Hepatocyte (in vitro differentiated cells): ENCODE data around the gene SCRT2. TPM values are rescaled to one million over a fixed set of nuclear protein-coding genes. Genes with fewer than 3 reads are reported as not detected.

ENCODE experiments used
- DNase-seq: peaks from one replicate; pipeline ENCODE4 v3.0.0-alpha.2; 2016; ENCODE audit warnings: low spot score
- H2AFZ ChIP-seq: fragments of 200-600 bp; sonication (generic); 2 replicates; pipeline ENCODE4 v1.6.0; 2016; ENCODE audit warnings: antibody characterized with exemption, mild to moderate bottlenecking
- H3K27ac ChIP-seq: fragments of 200-600 bp; sonication (generic); 2 replicates; pipeline ENCODE4 v1.5.1; 2016; ENCODE audit warnings: mild to moderate bottlenecking
- H3K27me3 ChIP-seq: fragments of 200-600 bp; sonication (generic); 2 replicates; pipeline ENCODE4 v1.6.1; 2016
- H3K36me3 ChIP-seq: fragments of 200-600 bp; sonication (generic); replicated peaks from 2 replicates; pipeline ENCODE4 v1.5.1; 2016; ENCODE audit warnings: low read depth; ENCODE audit not compliant: insufficient read depth
- H3K4me1 ChIP-seq: fragments of 200-600 bp; sonication (generic); 2 replicates; pipeline ENCODE4 v1.5.1; 2016; ENCODE audit warnings: mild to moderate bottlenecking, moderate library complexity; ENCODE audit not compliant: insufficient read depth
- H3K4me2 ChIP-seq: fragments of 200-600 bp; sonication (generic); 2 replicates; pipeline ENCODE4 v1.6.0; 2016
- H3K4me3 ChIP-seq: fragments of 200-600 bp; sonication (generic); 2 replicates; pipeline ENCODE4 v1.5.1; 2016; ENCODE audit warnings: mild to moderate bottlenecking
- H3K79me2 ChIP-seq: fragments of 200-600 bp; sonication (generic); 2 replicates; pipeline ENCODE4 v1.6.0; 2017; ENCODE audit warnings: mild to moderate bottlenecking
- H3K9me2 ChIP-seq: fragments of 200-600 bp; sonication (generic); replicated peaks from 2 replicates; pipeline ENCODE4 v1.6.0; 2017; ENCODE audit warnings: mild to moderate bottlenecking; ENCODE audit not compliant: insufficient read depth
- H3K9me3 ChIP-seq: fragments of 200-600 bp; sonication (generic); 2 replicates; pipeline ENCODE4 v1.5.1; 2016; ENCODE audit warnings: low read depth, mild to moderate bottlenecking
- H4K20me1 ChIP-seq: fragments of 200-600 bp; sonication (generic); 2 replicates; pipeline ENCODE4 v1.6.0; 2016; ENCODE audit warnings: mild to moderate bottlenecking; ENCODE audit not compliant: insufficient read depth, poor library complexity, severe bottlenecking
- EZH2 ChIP-seq: fragments of 200-600 bp; sonication (generic); IDR thresholded peaks from 2 replicates; pipeline ENCODE4 v1.6.1; 2016; ENCODE audit warnings: antibody characterized with exemption, mild to moderate bottlenecking, borderline replicate concordance
- EZH2phosphoT487 ChIP-seq: fragments of 200-600 bp; sonication (generic); IDR thresholded peaks from one replicate; pipeline ENCODE4 v1.6.1; 2018; ENCODE audit warnings: antibody characterized with exemption, mild to moderate bottlenecking, low read depth, moderate library complexity; ENCODE audit not compliant: unreplicated experiment, severe bottlenecking
- WGBS: methylation state at CpG from one replicate; pipeline ENCODE4 v1.1.6; 2016; ENCODE audit warnings: low lambda C conversion rate; ENCODE audit errors: missing lambda C conversion rate; 5-methylcytosine and 5-hydroxymethylcytosine counted together
- polyA plus RNA-seq: library from polyadenylated mRNA; unstranded; fragments of >200 nt; fragmentation: Nextera tagmentation; extraction: Ambion mirVana; gene quantifications from 2 replicates; pipeline ENCODE4 v1.2.1, GENCODE V29; 2016
- total RNA-seq: library from RNA; depleted of rRNA; stranded (reverse); fragments of >200 nt; gene quantifications from 2 replicates; pipeline ENCODE4 v1.2.3, GENCODE V29; 2014
- TF ChIP-seq, protein P1 (sequence below): fragments of 200-600 bp; sonication (generic); IDR thresholded peaks from 2 replicates; pipeline ENCODE4 v1.5.1; 2016; ENCODE audit warnings: antibody characterized with exemption, mild to moderate bottlenecking; ENCODE audit not compliant: poor library complexity

The SCRT2 gene
- total and polyA plus RNA-seq, 2 experiments from 2014 or later = not detected

- Histone ChIP-seq H3K36me3 (no peaks in the 10 kb centered on the region), H3K79me2 (no peaks in the 10 kb centered on the region), H3K4me1 (no peaks in the 10 kb centered on the region), H3K9me3 (no peaks in the 10 kb centered on the region), H3K9me2 (no peaks in the 10 kb centered on the region), H3K4me2 (no peak overlapping the region), H3K4me3 (no peak overlapping the region), H2AFZ (no peak overlapping the region), H4K20me1 (no peaks in the 10 kb centered on the region), H3K27me3 (peaks cover 34% of the 10 kb centered on the region), H3K27ac (no peak overlapping the region)
- TF ChIP-seq EZH2 (no peak), EZH2phosphoT487 (no peak)
- TF ChIP-seq, protein P1, sequence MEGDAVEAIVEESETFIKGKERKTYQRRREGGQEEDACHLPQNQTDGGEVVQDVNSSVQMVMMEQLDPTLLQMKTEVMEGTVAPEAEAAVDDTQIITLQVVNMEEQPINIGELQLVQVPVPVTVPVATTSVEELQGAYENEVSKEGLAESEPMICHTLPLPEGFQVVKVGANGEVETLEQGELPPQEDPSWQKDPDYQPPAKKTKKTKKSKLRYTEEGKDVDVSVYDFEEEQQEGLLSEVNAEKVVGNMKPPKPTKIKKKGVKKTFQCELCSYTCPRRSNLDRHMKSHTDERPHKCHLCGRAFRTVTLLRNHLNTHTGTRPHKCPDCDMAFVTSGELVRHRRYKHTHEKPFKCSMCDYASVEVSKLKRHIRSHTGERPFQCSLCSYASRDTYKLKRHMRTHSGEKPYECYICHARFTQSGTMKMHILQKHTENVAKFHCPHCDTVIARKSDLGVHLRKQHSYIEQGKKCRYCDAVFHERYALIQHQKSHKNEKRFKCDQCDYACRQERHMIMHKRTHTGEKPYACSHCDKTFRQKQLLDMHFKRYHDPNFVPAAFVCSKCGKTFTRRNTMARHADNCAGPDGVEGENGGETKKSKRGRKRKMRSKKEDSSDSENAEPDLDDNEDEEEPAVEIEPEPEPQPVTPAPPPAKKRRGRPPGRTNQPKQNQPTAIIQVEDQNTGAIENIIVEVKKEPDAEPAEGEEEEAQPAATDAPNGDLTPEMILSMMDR = no peak
- WGBS = 85% methylated on average over 4 of the region's 4 CpGs
- no peak for DNase-seq
Measured at GRCh38 chr20:721876-722275, 46.3 kb upstream of the SCRT2 start.

- no peaks in the 10 kb centered on the region for H4K20me1 ChIP-seq
- no peak overlapping the region for H3K4me2 ChIP-seq
- no peak overlapping the region for H2AFZ ChIP-seq
- no peak for DNase-seq
- H3K79me2 ChIP-seq = no peaks in the 10 kb centered on the region
- TF ChIP-seq, protein P1 = no peak
- TF ChIP-seq EZH2 = no peak
- TF ChIP-seq EZH2phosphoT487 = no peak
- 82% methylated on average over 11 of the region's 11 CpGs for WGBS
- H3K27me3 ChIP-seq = peaks cover 18% of the 10 kb centered on the region
- no peak overlapping the region for H3K4me3 ChIP-seq
- no peak overlapping the region for H3K27ac ChIP-seq
- no peaks in the 10 kb centered on the region for H3K9me2 ChIP-seq
- H3K4me1 ChIP-seq = no peaks in the 10 kb centered on the region
- no peaks in the 10 kb centered on the region for H3K9me3 ChIP-seq
- H3K36me3 ChIP-seq = no peaks in the 10 kb centered on the region
Measured at GRCh38 chr20:719816-720215, 44.2 kb upstream of the SCRT2 start.

DNA sequence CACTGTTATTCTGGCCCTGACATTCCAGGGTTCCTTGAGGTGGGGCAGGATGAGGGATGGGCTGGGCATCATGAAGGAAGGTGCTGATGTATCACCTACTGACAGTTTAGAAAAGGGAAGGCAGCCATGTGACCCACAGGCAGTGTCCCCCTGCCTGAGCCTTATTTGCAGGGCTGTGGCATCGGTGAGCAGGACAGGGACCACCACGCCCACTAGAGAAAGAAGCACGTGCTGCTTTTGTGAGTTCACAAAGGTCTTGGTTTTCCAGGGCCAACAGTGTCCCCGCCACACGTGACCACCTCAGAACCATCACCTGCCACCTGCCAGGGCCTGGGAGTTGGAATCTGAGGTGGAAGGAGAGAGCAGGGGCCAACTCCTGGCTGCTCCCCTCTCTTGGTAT is 43.5 kb upstream of the SCRT2 start:
- WGBS = 96% methylated on average over 5 of the region's 5 CpGs
- H3K4me3 ChIP-seq = no peak overlapping the region
- TF ChIP-seq, protein P1 = no peak
- no peak for TF ChIP-seq EZH2phosphoT487
- no peak for TF ChIP-seq EZH2
- H3K4me2 ChIP-seq = no peak overlapping the region
- H3K27me3 ChIP-seq = peaks cover 17% of the 10 kb centered on the region
- H3K4me1 ChIP-seq = no peaks in the 10 kb centered on the region
- no peaks in the 10 kb centered on the region for H3K36me3 ChIP-seq
- H3K9me3 ChIP-seq = no peaks in the 10 kb centered on the region
- DNase-seq = no peak
- no peaks in the 10 kb centered on the region for H3K79me2 ChIP-seq
- no peak overlapping the region for H3K27ac ChIP-seq
- no peak overlapping the region for H2AFZ ChIP-seq
- H3K9me2 ChIP-seq = no peaks in the 10 kb centered on the region
- H4K20me1 ChIP-seq = no peaks in the 10 kb centered on the region

DNA sequence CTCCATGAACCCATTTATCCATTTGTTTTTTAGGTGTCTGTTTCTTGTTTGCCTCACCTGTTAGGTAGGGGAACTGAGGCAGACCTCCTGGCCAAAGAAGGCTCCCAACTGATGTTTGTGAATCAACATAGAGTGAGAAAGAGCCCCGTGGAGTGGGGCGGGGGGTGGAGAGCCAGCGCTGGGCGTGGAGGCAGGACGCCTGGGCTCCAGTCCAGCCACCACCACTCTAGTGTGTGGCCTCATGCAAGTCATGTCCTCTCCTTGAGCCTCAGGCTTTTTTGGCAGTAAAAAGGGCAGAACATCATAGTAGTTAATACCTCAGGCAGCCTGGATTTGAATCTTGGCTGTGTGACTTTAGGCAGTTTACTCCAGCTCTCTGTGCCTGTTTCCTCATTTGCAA is 42.2 kb upstream of the SCRT2 start:
- Histone ChIP-seq H3K9me3 (no peaks in the 10 kb centered on the region), H3K36me3 (no peaks in the 10 kb centered on the region), H3K4me3 (no peak overlapping the region), H2AFZ (no peak overlapping the region), H3K27ac (no peak overlapping the region), H4K20me1 (no peaks in the 10 kb centered on the region), H3K4me1 (no peaks in the 10 kb centered on the region), H3K9me2 (no peaks in the 10 kb centered on the region), H3K27me3 (peaks cover 5% of the 10 kb centered on the region), H3K4me2 (no peak overlapping the region), H3K79me2 (no peaks in the 10 kb centered on the region)
- DNase-seq = no peak
- no peak for TF ChIP-seq EZH2
- WGBS = 82% methylated on average over 5 of the region's 5 CpGs
